ENCODE results near the gene SH3GLB2.
A peak's percentile ranks its signal among the peaks of the same experiment; 100 is the strongest.
"Not testable (repeated sequence)": the region's sequence is repeated elsewhere in the genome, so short reads cannot be mapped to it uniquely, and the experiment has no call there.

SH3GLB2 gene

GRCh38 chr9:129053020-129053419 lies 24.9 kb upstream of the SH3GLB2 start:
- DNase-seq (ENCODE audit: low spot score) = no peak

GRCh38 chr9:129052592-129052991 lies 24.5 kb upstream of the SH3GLB2 start:
- no peak for DNase-seq (ENCODE audit: low spot score)

GRCh38 chr9:129042016-129042415 lies 13.9 kb upstream of the SH3GLB2 start:
- no peak for DNase-seq (ENCODE audit: low spot score)

GRCh38 chr9:129040113-129040643 lies 12.0 kb upstream of the SH3GLB2 start:
- DNase-seq (ENCODE audit: low spot score) = no peak

GRCh38 chr9:129038109-129038852 lies 10.2 kb upstream of the SH3GLB2 start:
- no peak for DNase-seq (ENCODE audit: low spot score)

GRCh38 chr9:129037767-129038098 lies 9.6 kb upstream of the SH3GLB2 start:
- no peak for DNase-seq (ENCODE audit: low spot score)

GRCh38 chr9:129036923-129037766 lies 9.0 kb upstream of the SH3GLB2 start:
- no peak for DNase-seq (ENCODE audit: low spot score)

GRCh38 chr9:129036241-129036922 lies 8.3 kb upstream of the SH3GLB2 start, which contains the start of gene MIGA2:
MIGA2 (plus strand) TSS chr9:129036626; CDS start chr9:129040595, 3,969 bp downstream.
- peak; percentile 97 for DNase-seq (ENCODE audit: low spot score)

GRCh38 chr9:129035838-129036237 lies 7.7 kb upstream of the SH3GLB2 start:
- not testable (repeated sequence) for DNase-seq (ENCODE audit: low spot score)

GRCh38 chr9:129033216-129033615 lies 5.1 kb upstream of the SH3GLB2 start:
- no peak for DNase-seq (ENCODE audit: low spot score)

- no peak for DNase-seq (ENCODE audit: low spot score)
These were observed 4.5 kb upstream of the SH3GLB2 start for GRCh38 chr9:129032541-129033159.

- no peak for DNase-seq (ENCODE audit: low spot score)
These were observed 3.4 kb upstream of the SH3GLB2 start for GRCh38 chr9:129031514-129031913.

- DNase-seq (ENCODE audit: low spot score) = no peak
These were observed 2.1 kb upstream of the SH3GLB2 start for GRCh38 chr9:129030191-129030590.

- peak; percentile 71 for DNase-seq (ENCODE audit: low spot score)
These were observed 393 bp downstream of the SH3GLB2 start for GRCh38 chr9:129027685-129028191.

- no peak for DNase-seq (ENCODE audit: low spot score)
These were observed 877 bp downstream of the SH3GLB2 start for GRCh38 chr9:129027224-129027684.

GRCh38 chr9:129026442-129027223 lies 1.5 kb downstream of the SH3GLB2 start:
- DNase-seq (ENCODE audit: low spot score) = no peak

- DNase-seq (ENCODE audit: low spot score) = no peak
These were observed 4.3 kb downstream of the SH3GLB2 start for GRCh38 chr9:129023908-129024233.

GRCh38 chr9:129023036-129023907 lies 4.9 kb downstream of the SH3GLB2 start:
- no peak for DNase-seq (ENCODE audit: low spot score)

GRCh38 chr9:129022037-129022436 lies 6.1 kb downstream of the SH3GLB2 start:
- no peak for DNase-seq (ENCODE audit: low spot score)

GRCh38 chr9:129021091-129021490 lies 7.0 kb downstream of the SH3GLB2 start:
- DNase-seq (ENCODE audit: low spot score) = no peak
